ENCODE measurements around the gene CXCL16. TPM values are rescaled to one million over a fixed set of nuclear protein-coding genes. Genes with fewer than 3 reads are reported as not detected.

Gene CXCL16, protein sequence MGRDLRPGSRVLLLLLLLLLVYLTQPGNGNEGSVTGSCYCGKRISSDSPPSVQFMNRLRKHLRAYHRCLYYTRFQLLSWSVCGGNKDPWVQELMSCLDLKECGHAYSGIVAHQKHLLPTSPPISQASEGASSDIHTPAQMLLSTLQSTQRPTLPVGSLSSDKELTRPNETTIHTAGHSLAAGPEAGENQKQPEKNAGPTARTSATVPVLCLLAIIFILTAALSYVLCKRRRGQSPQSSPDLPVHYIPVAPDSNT
- 10 to 100 TPM; 12.5 to 33.9 (median 18.8) TPM for total RNA-seq

- Histone ChIP-seq H3K4me3 (peak within 1 kb of the TSS; percentile 90), H3K36me3 (peaks cover 5% of the 10 kb centered on the region), H3K27ac (peak within 1 kb of the TSS; percentile 46), H3K4me1 (peaks cover 19% of the 10 kb centered on the region), H3K9me3 (no peaks in the 10 kb centered on the region), H3K27me3 (peaks cover under 1% of the 10 kb centered on the region)
- TF ChIP-seq POLR2A (IDR thresholded peaks at IDR 0.05) (peak in 1 of 2 donors; percentile 25), EP300 (IDR thresholded peaks at IDR 0.05) (no peak), POLR2AphosphoS5 (IDR thresholded peaks at IDR 0.05) (no peak)
- peak in 1 of 2 donors; percentile 73 for DNase-seq (ENCODE audit: low spot score in 2 of 2)
- under 1% methylated on average over 74 of the region's 100 CpGs for WGBS
These were observed at the start of gene CXCL16, which contains the start of gene ZMYND15 for GRCh38 chr17:4739122-4740024. Gene CXCL16 (minus strand): TSS chr17:4739928. CDS start chr17:4739339, 589 bp downstream. Gene ZMYND15 (plus strand): TSS chr17:4739833. CDS start chr17:4740549, 716 bp downstream.

- WGBS = 36% methylated on average over 31 of the region's 62 CpGs
- no peaks in the 10 kb centered on the region for H3K36me3 ChIP-seq
- peak within 1 kb of the TSS; percentile 91 for H3K4me3 ChIP-seq
- peak in 1 of 2 donors; percentile 70 for DNase-seq (ENCODE audit: low spot score in 2 of 2)
- peaks cover 38% of the 10 kb centered on the region for H3K4me1 ChIP-seq
- TF ChIP-seq POLR2A (IDR thresholded peaks at IDR 0.05) (no peak), EP300 (IDR thresholded peaks at IDR 0.05) (no peak), POLR2AphosphoS5 (IDR thresholded peaks at IDR 0.05) (no peak), CTCF (IDR thresholded peaks at IDR 0.05) (no peak)
- no peaks in the 10 kb centered on the region for H3K9me3 ChIP-seq
- peaks cover 14% of the 10 kb centered on the region for H3K27me3 ChIP-seq
- peak within 1 kb of the TSS; percentile 99 for H3K27ac ChIP-seq
These were observed 49.3 kb upstream of the CXCL16 start, which contains the start of gene GLTPD2 for GRCh38 chr17:4788807-4789700. Gene GLTPD2 (plus strand): TSS chr17:4788964. CDS start chr17:4789012, 48 bp downstream.

DNA sequence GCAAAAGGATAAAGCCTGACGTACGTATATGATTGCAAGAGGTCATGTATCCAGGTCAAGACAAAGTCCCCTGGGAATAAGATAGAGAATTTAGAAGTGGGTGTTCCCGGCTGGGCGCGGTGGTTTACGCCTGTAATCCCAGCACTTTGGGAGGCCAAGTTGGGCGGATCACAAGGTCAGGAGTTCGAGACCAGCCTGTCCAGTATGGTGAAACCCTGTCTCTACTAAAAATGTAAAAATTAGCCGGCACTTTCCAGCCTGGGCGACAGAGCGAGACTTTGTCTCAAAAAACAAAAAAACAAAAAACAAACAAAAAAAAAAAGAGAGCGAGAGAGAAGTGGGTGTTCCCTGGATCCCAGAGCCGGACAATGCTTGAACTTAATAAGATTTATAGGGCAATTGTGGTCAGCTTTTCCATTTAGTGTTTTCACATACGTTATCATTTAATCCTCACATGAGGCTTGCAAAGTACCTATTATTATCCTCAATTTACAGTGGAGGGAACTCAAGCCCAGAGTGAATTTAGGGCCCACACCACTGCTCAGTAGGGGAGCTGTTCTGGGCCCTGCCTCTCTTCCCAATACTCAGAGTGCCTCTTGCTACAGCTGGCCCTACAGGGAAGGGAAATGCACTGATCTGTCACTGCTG lies 48.6 kb upstream of the CXCL16 start:
- TF ChIP-seq CTCF (IDR thresholded peaks at IDR 0.05) (no peak), POLR2AphosphoS5 (IDR thresholded peaks at IDR 0.05) (no peak)
- Histone ChIP-seq H3K4me3 (peak overlapping the region; percentile 91), H3K27ac (no peak overlapping the region), H3K9me3 (no peaks in the 10 kb centered on the region), H3K4me1 (peaks cover 38% of the 10 kb centered on the region), H3K36me3 (no peaks in the 10 kb centered on the region), H3K27me3 (peaks cover 15% of the 10 kb centered on the region)
- WGBS = 73% methylated on average over 14 of the region's 14 CpGs
- no peak for DNase-seq (ENCODE audit: low spot score in 2 of 2)

GRCh38 chr17:4786516-4786915 lies 46.8 kb upstream of the CXCL16 start:
- WGBS = 28% methylated on average over 6 of the region's 6 CpGs
- no peak for TF ChIP-seq POLR2A (IDR thresholded peaks at IDR 0.05)
- no peak for TF ChIP-seq CTCF (IDR thresholded peaks at IDR 0.05)
- no peak for TF ChIP-seq EP300 (IDR thresholded peaks at IDR 0.05)
- TF ChIP-seq POLR2AphosphoS5 (IDR thresholded peaks at IDR 0.05) = no peak
- Histone ChIP-seq H3K27me3 (peaks cover 27% of the 10 kb centered on the region), H3K36me3 (no peaks in the 10 kb centered on the region), H3K4me3 (peak overlapping the region; percentile 32), H3K27ac (no peak overlapping the region), H3K9me3 (no peaks in the 10 kb centered on the region), H3K4me1 (peaks cover 38% of the 10 kb centered on the region)
- DNase-seq (ENCODE audit: low spot score in 2 of 2) = no peak

DNA sequence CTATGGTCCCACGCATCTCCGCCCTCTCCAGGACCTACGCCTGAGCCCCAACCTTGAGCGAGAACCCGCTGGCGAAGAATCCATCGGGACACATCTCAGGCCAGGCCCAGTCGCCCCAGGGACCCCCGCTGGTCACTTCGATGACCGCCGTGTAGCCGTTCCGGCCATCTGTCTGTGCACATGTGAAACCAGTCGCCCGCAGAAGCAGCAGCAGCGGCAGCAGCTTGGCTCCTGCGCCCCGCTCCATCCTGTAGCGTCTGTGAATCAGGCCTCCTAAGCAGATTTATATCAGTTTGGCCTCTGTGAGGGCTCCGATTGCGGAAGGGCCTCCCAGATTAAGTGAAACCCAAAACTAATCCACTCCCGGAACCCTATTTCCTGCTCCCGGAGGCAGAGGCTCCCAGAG lies 46.4 kb upstream of the CXCL16 start, which contains the start of gene VMO1:
VMO1 (minus strand) TSS at position 259 of the 406 bp plus-strand sequence; CDS start at position 247, 12 bp downstream.
- Histone ChIP-seq H3K4me1 (peaks cover 38% of the 10 kb centered on the region), H3K27ac (no peak within 1 kb of the TSS), H3K36me3 (no peaks in the 10 kb centered on the region), H3K9me3 (no peaks in the 10 kb centered on the region), H3K4me3 (peak within 1 kb of the TSS; percentile 32), H3K27me3 (peaks cover 27% of the 10 kb centered on the region)
- whole genome bisulfite sequencing = 3% methylated on average over 9 of the region's 24 CpGs
- no peak for DNase-seq (ENCODE audit: low spot score in 2 of 2)
- no peak for TF ChIP-seq POLR2A (IDR thresholded peaks at IDR 0.05)
- TF ChIP-seq EP300 (IDR thresholded peaks at IDR 0.05) = no peak
- TF ChIP-seq CTCF (IDR thresholded peaks at IDR 0.05) = no peak
- no peak for TF ChIP-seq POLR2AphosphoS5 (IDR thresholded peaks at IDR 0.05)

Measured in suprapubic skin (tissue), 4 donors.